Body of pancreas (tissue), 4 donors: Measurements from ENCODE around the gene MVB12A.

Experiments used
- POLR2A ChIP-seq, 3 donors: fragments of 450-650 bp; IDR thresholded peaks; one replicate each; pipeline ENCODE4 v1.6.1; 2016; ENCODE audit warnings: antibody characterized with exemption in 3 of 3, mild to moderate bottlenecking in 2 of 3
- TF ChIP-seq, protein P1 (sequence below), 7 experiments: fragments of 450-650 bp in 4 of 7; fragments of 200-600 bp in 3 of 7; sonication (generic) in 3 of 7; IDR thresholded peaks; one replicate each; pipeline ENCODE4 v1.5.1; 2016 to 2019; ENCODE audit warnings: antibody characterized with exemption in 7 of 7

DNA sequence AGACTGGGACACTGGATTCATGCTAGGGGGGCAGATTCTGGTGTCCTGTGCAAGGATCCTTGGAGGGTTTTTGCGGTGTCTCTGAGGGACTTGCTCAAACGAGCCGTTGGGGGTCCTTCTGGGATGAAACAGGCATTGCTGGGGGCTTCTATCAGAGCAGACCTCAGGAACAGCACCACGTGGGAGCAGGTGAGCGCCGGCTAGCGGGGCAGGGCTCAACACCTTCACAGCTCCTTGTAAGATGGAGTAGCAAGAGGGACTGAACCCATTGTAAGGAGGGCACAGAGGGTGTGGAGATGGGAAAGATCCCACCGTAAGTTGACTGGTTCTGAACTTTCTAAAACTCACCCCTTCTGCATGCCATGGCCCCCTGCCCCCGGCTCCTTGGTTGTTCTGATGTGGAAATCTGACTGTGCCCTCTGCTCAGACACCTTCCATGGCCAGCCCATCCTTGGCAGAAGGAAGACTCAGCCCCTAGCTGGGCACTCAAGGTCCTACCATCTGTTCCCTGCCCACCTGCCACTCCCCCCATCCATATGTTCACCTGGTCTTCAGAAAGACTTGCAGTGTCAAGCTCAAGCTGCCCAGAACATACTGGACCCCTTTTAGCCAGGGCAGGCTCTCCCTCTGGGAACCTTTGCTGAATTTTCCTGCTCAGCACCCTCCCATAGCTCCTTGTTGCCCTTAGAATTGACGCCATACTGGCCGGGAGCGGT, 51.7 kb downstream of the MVB12A start:
- TF ChIP-seq, protein P1, sequence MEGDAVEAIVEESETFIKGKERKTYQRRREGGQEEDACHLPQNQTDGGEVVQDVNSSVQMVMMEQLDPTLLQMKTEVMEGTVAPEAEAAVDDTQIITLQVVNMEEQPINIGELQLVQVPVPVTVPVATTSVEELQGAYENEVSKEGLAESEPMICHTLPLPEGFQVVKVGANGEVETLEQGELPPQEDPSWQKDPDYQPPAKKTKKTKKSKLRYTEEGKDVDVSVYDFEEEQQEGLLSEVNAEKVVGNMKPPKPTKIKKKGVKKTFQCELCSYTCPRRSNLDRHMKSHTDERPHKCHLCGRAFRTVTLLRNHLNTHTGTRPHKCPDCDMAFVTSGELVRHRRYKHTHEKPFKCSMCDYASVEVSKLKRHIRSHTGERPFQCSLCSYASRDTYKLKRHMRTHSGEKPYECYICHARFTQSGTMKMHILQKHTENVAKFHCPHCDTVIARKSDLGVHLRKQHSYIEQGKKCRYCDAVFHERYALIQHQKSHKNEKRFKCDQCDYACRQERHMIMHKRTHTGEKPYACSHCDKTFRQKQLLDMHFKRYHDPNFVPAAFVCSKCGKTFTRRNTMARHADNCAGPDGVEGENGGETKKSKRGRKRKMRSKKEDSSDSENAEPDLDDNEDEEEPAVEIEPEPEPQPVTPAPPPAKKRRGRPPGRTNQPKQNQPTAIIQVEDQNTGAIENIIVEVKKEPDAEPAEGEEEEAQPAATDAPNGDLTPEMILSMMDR (IDR thresholded peaks at IDR 0.05) = no peak
- no peak for TF ChIP-seq POLR2A (IDR thresholded peaks at IDR 0.05)
